Astrocyte of the spinal cord (primary cell): Measurements from ENCODE around the gene POLR3F.

Source experiments
- DNase-seq: peaks from one replicate; pipeline ENCODE4 v3.0.0; 2011; ENCODE audit warnings: low read depth, low spot score
- H3K4me3 ChIP-seq: 2 replicates; pipeline ENCODE4 v1.5.1; 2011; ENCODE audit warnings: low read depth, mild to moderate bottlenecking, low read length, moderate library complexity
- CTCF ChIP-seq: IDR thresholded peaks from 2 replicates; pipeline ENCODE4 v1.5.1; 2012; ENCODE audit warnings: low read depth, mild to moderate bottlenecking, low read length, inconsistent platforms
- in situ Hi-C: cut with HindIII; loops from 2 replicates; pipeline ENCODE4 v1.10.0; 2017; ENCODE audit warnings: low sequenced_read_pairs

The POLR3F gene

GRCh38 chr20:18504479-18505060, 37.4 kb downstream of the POLR3F start:
- no peak overlapping the region for H3K4me3 ChIP-seq
- no peak for DNase-seq
- in situ Hi-C loops, result no loop called here
- no peak for TF ChIP-seq CTCF

GRCh38 chr20:18506744-18507143, 39.6 kb downstream of the POLR3F start:
- TF ChIP-seq CTCF, result no peak
- H3K4me3 ChIP-seq, result peak overlapping the region; percentile 95
- DNase-seq, result no peak
- in situ Hi-C loops, result no loop called here

DNA sequence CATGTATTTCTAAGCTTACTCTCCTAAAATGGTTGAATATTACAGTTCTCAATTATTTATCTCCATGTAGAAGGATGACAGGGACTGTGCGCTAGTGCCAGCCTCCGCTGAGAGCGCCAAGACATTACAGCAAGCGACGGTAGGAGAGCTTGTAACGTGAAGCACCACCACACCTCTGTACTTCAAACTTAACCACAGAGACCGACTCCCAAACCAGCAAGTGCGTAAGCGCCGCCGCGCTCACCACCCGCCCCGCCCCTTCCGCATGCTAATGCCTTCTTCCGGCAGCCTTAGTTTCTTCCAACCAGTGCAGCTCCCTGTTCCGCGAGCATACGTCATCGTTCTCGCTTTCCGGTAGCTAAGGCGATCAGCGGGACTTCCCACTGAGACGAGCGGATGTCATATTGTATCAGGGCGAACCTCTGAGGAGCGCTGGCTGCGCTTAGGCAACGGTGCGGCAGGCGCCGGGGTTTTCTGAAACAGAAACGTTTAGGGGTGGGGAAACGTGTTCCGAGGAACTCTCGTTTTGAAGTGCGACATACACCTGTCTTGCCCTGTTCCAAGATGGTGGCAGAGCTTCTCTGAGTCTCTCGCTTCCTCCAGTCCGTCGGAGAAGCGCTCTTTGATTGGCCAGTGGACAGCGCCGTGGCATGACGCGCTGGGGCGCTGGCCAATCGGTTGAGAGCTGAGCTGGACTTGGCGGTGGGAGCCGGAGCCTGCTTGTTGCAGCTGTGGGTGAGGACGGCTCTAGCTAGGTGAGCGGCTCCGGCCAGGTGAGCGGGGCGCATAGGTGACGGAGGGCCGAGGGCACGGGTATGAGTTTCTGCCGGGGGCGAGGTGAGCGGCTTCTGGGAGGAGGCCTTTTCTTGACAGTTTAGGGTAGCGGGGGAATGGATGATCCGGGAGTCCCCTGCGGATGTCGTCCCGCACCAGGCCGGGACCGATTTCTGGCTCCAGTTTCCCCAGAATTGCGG, 40.3 kb downstream of the POLR3F start, which contains the start of gene SEC23B:
Gene SEC23B (plus strand): TSS at position 723 of the 974 bp plus-strand sequence. CDS start 2,896 bp downstream, outside the sequence.
- H3K4me3 ChIP-seq, result peak within 1 kb of the TSS; percentile 95
- in situ Hi-C loops, result no loop called here
- peak; percentile 99 for DNase-seq
- no peak for TF ChIP-seq CTCF

DNA sequence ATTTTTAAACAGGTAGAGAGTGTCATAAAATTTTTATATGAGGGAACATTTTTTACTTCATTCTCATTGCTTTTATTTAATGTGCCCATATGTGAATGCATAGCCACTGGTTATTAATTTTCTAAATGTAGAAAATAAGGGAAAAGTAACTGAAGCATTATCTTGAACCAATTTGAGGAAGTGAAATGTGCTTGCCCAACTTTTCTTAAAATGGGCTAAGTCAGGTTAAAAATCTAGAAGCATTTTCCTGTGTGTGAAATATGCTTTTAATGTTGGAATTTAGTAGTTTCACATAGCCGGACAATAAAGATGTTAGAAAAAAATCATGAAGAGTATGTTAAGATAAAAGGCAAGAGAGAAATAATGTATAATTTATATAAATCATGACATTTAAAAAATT, 44.4 kb downstream of the POLR3F start:
- TF ChIP-seq CTCF, result no peak
- in situ Hi-C loops, result no loop called here
- H3K4me3 ChIP-seq, result no peak overlapping the region
- DNase-seq, result no peak

DNA sequence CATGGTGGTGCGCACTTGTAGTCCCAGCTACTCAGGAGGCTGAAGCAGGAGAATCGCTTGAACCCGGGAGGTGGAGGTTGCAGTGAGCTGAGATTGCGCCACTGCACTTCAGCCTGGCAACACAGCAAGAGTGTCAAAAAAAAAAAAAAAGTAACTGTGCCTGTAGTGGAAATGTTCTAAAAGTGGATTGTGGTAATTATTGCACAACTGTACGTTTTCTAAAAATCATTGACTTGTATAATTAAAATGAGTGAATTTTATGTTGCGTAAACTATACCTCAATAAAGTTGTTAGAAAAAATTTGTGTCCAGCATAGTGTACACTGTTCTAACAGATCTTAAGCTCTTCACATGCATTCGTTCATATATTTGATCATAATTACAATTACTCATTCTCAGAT, 46.0 kb downstream of the POLR3F start:
- no peak for DNase-seq
- in situ Hi-C loops, result no loop called here
- no peak for TF ChIP-seq CTCF
- H3K4me3 ChIP-seq, result no peak overlapping the region

DNA sequence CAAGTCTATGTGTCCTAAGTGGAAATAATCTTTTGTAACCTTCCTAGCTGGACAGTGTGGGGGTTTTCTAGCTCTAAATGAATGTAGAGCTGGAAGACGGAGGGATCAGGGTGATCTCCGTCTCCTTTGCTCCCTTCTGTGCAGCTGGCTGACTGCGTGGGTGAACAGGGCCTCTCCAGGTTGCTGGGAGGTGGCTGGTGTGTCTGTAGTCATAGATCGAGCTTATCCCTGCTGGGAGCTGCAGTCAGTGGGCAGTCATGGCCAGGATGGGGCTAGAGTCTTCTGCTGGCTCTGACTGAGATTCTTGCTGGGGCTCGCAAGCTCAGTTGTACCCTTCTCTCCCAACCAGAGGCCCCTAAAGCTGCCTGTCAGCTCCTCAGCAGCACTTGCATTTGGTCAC, 46.9 kb downstream of the POLR3F start:
- no peak for DNase-seq
- H3K4me3 ChIP-seq, result no peak overlapping the region
- in situ Hi-C loops, result no loop called here
- no peak for TF ChIP-seq CTCF
